OCI-LY1 (cell line): ENCODE data around the gene GRM7.

Source experiments
- H2AFZ ChIP-seq: fragments of 200-600 bp; sonication (generic), shearing (Covaris generic); 2 replicates; pipeline ENCODE4 v1.6.0; 2014; ENCODE audit warnings: antibody characterized with exemption, mild to moderate bottlenecking, low read length
- H3F3A ChIP-seq: fragments of 200-600 bp; sonication (generic), shearing (Covaris generic); 2 replicates; pipeline ENCODE4 v1.6.0; 2014; ENCODE audit warnings: mild to moderate bottlenecking, antibody characterized with exemption, low read length, moderate library complexity; ENCODE audit not compliant: insufficient read depth
- H3K27ac ChIP-seq: fragments of 200-600 bp; sonication (generic); 2 replicates; pipeline ENCODE4 v1.5.1; 2014; ENCODE audit warnings: low read length, mixed run types, mild to moderate bottlenecking, low read depth; ENCODE audit not compliant: poor library complexity, severe bottlenecking
- H3K27me3 ChIP-seq: fragments of 200-600 bp; sonication (generic); 2 replicates; pipeline ENCODE4 v1.6.0; 2014; ENCODE audit warnings: antibody characterized with exemption, mild to moderate bottlenecking, low read length, moderate library complexity; ENCODE audit not compliant: insufficient read depth
- H3K36me3 ChIP-seq: fragments of 200-600 bp; sonication (generic); 2 replicates; pipeline ENCODE4 v1.6.1; 2014; ENCODE audit warnings: mild to moderate bottlenecking, antibody characterized with exemption, low read length, moderate library complexity, mixed read lengths; ENCODE audit not compliant: insufficient read depth
- H3K4me1 ChIP-seq: fragments of 200-600 bp; sonication (generic); 2 replicates; pipeline ENCODE4 v1.5.1; 2014; ENCODE audit warnings: mild to moderate bottlenecking, low read length, moderate library complexity; ENCODE audit not compliant: insufficient read depth, severe bottlenecking
- H3K4me2 ChIP-seq: fragments of 200-600 bp; sonication (generic), shearing (Covaris generic); 2 replicates; pipeline ENCODE4 v1.6.1; 2014; ENCODE audit warnings: low read length
- H3K4me3 ChIP-seq: fragments of 200-600 bp; sonication (generic); 2 replicates; pipeline ENCODE4 v1.5.1; 2014; ENCODE audit warnings: low read length, low read depth, mild to moderate bottlenecking, mixed read lengths; ENCODE audit not compliant: poor library complexity, severe bottlenecking
- H3K79me2 ChIP-seq: fragments of 200-600 bp; shearing (Covaris generic); 2 replicates; pipeline ENCODE4 v1.6.1; 2016; ENCODE audit warnings: mixed run types, low read length, mixed read lengths; ENCODE audit not compliant: insufficient read depth
- H3K9ac ChIP-seq: fragments of 200-600 bp; sonication (generic), shearing (Covaris generic); 2 replicates; pipeline ENCODE4 v1.6.1; 2014; ENCODE audit warnings: mild to moderate bottlenecking, low read length, mixed read lengths
- H3K9me2 ChIP-seq: fragments of 200-600 bp; sonication (generic), shearing (Covaris generic); 2 replicates; pipeline ENCODE4 v1.6.1; 2014; ENCODE audit warnings: low read depth, mild to moderate bottlenecking, low read length, mixed read lengths
- H3K9me3 ChIP-seq: fragments of 200-600 bp; shearing (Covaris generic); 2 replicates; pipeline ENCODE4 v1.6.1; 2014; ENCODE audit warnings: low read length, mixed read lengths
- H4K20me1 ChIP-seq: fragments of 200-600 bp; sonication (generic), shearing (Covaris generic); 2 replicates; pipeline ENCODE4 v1.6.0; 2016; ENCODE audit warnings: mild to moderate bottlenecking, low read length; ENCODE audit not compliant: insufficient read depth
- CTCF ChIP-seq: fragments of 200-600 bp; sonication (generic), shearing (Covaris generic); IDR thresholded peaks from 2 replicates; pipeline ENCODE4 v1.5.1; 2017; ENCODE audit warnings: mild to moderate bottlenecking, antibody characterized with exemption, low read length, moderate library complexity, mixed read lengths
- EZH2 ChIP-seq: fragments of 200-600 bp; sonication (generic), shearing (Covaris generic); IDR thresholded peaks from 2 replicates; pipeline ENCODE4 v1.8.0; 2017; ENCODE audit warnings: borderline replicate concordance, mixed run types, mild to moderate bottlenecking, antibody characterized with exemption, low read length, moderate library complexity, mixed read lengths

Gene GRM7

GRCh38 chr3:7658294-7658693 is 797.4 kb downstream of the GRM7 start:
- no peaks in the 10 kb centered on the region for H3K79me2 ChIP-seq
- H3K4me2 ChIP-seq = no peak overlapping the region

GRCh38 chr3:7659079-7659478 is 798.2 kb downstream of the GRM7 start:
- Histone ChIP-seq H2AFZ (no peak overlapping the region), H3F3A (no peaks in the 10 kb centered on the region)
- TF ChIP-seq CTCF = no peak
- no peak for TF ChIP-seq EZH2

More at GRCh38 chr3:7658294-7658693, 797.4 kb downstream of the GRM7 start:
- Histone ChIP-seq H3K36me3 (no peaks in the 10 kb centered on the region), H3K9me2 (no peaks in the 10 kb centered on the region), H3K9me3 (no peaks in the 10 kb centered on the region), H3K4me3 (no peak overlapping the region), H2AFZ (no peak overlapping the region), H3F3A (no peaks in the 10 kb centered on the region), H3K27me3 (no peaks in the 10 kb centered on the region), H3K4me1 (no peaks in the 10 kb centered on the region), H3K27ac (no peak overlapping the region), H4K20me1 (no peaks in the 10 kb centered on the region), H3K9ac (no peak overlapping the region)
- TF ChIP-seq EZH2 (no peak), CTCF (no peak)

GRCh38 chr3:7663771-7664170 is 802.9 kb downstream of the GRM7 start:
- Histone ChIP-seq H3K9ac (no peak overlapping the region), H3K9me3 (no peaks in the 10 kb centered on the region), H2AFZ (no peak overlapping the region), H3K9me2 (no peaks in the 10 kb centered on the region), H3K4me3 (no peak overlapping the region), H3K79me2 (no peaks in the 10 kb centered on the region), H3K36me3 (no peaks in the 10 kb centered on the region), H3K27me3 (no peaks in the 10 kb centered on the region), H3K4me1 (no peaks in the 10 kb centered on the region), H3K27ac (no peak overlapping the region), H4K20me1 (no peaks in the 10 kb centered on the region), H3F3A (no peaks in the 10 kb centered on the region), H3K4me2 (no peak overlapping the region)
- TF ChIP-seq EZH2 (no peak), CTCF (no peak)

More at GRCh38 chr3:7659079-7659478, 798.2 kb downstream of the GRM7 start:
- Histone ChIP-seq H3K4me2 (no peak overlapping the region), H3K4me1 (no peaks in the 10 kb centered on the region), H3K9ac (no peak overlapping the region), H3K27ac (no peak overlapping the region), H3K27me3 (no peaks in the 10 kb centered on the region), H3K79me2 (no peaks in the 10 kb centered on the region), H3K4me3 (no peak overlapping the region), H3K9me3 (no peaks in the 10 kb centered on the region), H4K20me1 (no peaks in the 10 kb centered on the region), H3K9me2 (no peaks in the 10 kb centered on the region), H3K36me3 (no peaks in the 10 kb centered on the region)
